ENCODE data around the gene FBRSL1.

Gene FBRSL1

DNA sequence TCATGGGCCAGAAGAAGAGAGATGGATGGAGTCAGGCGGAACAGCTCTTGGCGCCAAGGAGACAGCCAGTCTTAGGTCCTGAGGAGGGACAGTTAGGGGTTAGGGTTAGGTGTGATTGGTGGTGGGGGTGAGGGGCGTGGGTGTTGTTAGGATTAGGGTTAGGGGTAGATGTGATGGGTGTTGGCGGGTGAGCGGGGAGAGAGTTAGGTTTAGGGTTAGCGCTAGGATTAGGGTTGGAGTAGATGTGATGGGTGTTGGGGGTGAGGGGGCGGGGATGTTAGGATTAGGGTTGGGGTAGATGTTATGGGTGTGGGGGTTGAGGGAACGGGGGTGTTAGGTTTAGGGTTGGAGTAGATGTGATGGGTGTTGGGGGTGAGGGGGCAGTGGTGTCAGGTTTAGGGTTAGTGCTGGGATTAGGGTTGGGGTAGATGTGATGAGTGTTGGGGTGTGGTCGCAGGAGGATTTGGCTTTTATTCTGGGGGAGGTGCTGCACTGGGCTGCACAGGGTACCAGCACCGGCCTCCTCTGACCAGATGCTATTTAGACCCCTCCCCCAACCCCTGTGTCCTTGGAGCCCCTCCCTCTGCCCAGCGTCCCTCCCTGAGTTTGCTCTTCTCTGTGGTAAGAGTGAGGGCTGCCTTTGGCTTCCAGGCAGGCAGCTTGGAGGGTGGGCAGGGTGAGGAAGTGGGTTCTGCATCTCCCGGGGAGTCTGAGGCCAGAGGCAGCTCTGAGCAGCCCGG, 35.6 kb upstream of the FBRSL1 start:
- H3K4me3 ChIP-seq (ENCODE audit: control insufficient read depth, low read depth, low read length): no peak overlapping the region
- DNase-seq (ENCODE audit: low read depth): no peak
- TF ChIP-seq, protein P1, sequence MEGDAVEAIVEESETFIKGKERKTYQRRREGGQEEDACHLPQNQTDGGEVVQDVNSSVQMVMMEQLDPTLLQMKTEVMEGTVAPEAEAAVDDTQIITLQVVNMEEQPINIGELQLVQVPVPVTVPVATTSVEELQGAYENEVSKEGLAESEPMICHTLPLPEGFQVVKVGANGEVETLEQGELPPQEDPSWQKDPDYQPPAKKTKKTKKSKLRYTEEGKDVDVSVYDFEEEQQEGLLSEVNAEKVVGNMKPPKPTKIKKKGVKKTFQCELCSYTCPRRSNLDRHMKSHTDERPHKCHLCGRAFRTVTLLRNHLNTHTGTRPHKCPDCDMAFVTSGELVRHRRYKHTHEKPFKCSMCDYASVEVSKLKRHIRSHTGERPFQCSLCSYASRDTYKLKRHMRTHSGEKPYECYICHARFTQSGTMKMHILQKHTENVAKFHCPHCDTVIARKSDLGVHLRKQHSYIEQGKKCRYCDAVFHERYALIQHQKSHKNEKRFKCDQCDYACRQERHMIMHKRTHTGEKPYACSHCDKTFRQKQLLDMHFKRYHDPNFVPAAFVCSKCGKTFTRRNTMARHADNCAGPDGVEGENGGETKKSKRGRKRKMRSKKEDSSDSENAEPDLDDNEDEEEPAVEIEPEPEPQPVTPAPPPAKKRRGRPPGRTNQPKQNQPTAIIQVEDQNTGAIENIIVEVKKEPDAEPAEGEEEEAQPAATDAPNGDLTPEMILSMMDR (IDR thresholded peaks at IDR 0.05; ENCODE audit: control insufficient read depth, insufficient read depth, low read depth, low read length, missing control alignments): no peak

DNA sequence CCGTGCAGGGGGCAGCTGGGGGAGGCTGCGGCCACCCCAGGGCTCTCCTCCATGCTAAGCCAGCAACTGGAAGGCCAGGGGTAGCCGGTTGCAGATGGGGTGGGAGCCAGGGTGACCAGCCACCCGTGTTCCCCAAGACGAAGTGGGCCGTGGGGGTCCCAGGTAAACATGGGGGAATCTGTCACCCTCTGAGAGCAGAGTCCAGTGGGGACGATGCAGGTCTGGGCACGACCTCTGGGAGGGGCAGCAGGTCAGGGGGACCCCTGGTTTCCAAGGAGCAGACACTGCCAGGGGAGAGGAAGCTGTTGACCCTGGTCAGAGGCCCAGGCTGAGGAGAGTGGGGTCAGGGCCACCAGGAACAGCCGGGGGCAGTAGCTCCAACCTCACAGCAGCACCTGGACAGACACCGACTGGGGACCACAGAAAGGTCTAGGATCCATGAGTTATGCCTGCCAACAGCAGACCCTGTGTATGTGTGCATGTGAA, 35.0 kb upstream of the FBRSL1 start:
- TF ChIP-seq, protein P1 (IDR thresholded peaks at IDR 0.05; ENCODE audit: control insufficient read depth, insufficient read depth, low read depth, low read length, missing control alignments): no peak
- no peak overlapping the region for H3K4me3 ChIP-seq (ENCODE audit: control insufficient read depth, low read depth, low read length)
- DNase-seq (ENCODE audit: low read depth): no peak

DNA sequence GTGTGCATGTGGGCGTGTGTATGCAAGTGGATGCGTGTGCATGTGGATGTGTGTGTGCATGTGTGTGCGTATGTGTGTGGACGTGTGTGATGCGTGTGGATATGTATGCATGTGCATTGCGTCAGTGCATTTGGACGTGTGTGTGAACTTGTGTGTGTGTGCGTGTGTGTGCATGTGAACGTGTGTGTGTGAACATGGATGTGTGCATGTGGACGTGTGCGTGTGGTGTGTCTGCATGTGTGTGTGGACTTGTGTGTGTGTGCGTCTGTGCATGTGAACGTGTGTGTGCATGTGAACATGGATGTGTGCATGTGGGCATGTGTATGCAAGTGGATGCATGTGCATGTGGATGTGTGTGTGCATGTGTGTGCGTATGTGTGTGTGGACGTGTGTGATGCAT, 34.4 kb upstream of the FBRSL1 start:
- TF ChIP-seq, protein P1 (IDR thresholded peaks at IDR 0.05; ENCODE audit: control insufficient read depth, insufficient read depth, low read depth, low read length, missing control alignments): no peak
- H3K4me3 ChIP-seq (ENCODE audit: control insufficient read depth, low read depth, low read length): no peak overlapping the region
- DNase-seq (ENCODE audit: low read depth): no peak

DNA sequence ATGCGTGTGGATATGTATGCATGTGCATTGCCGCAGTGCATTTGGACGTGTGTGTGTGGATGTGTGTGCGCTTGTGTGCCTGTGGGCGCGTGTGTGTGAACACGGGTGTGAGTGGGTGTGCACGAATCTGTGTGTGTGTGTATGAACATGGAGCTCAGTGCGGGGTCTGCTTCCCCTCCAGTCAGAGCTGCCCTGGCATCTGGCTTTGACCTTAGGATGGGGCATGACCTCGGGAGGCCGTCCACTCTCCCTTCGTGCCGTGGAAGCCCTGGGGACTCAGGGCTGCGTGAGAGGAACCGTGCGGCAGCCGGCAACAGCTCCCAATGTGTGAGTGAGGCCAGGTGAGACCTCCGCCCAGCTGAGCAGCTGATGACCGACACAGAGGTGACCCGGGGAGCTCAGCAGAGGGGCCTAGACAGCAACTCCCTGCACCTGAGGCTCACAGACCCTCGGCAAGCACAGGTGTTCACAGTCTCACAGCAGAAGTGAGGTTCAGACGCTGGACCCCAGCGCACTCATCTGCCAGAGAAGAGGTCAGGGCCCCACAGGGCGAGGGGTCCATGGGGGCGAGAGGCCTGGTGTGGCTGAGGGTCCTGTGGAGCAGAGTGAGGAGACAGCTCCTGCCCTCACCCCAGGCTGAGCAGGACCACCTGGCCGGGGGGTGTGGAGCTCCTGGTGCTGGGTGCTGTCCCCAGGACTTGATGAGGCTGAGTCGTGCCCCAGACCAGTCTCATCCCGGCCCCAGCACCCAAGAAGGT, 33.6 kb upstream of the FBRSL1 start:
- TF ChIP-seq, protein P1 (IDR thresholded peaks at IDR 0.05; ENCODE audit: control insufficient read depth, insufficient read depth, low read depth, low read length, missing control alignments): no peak
- no peak overlapping the region for H3K4me3 ChIP-seq (ENCODE audit: control insufficient read depth, low read depth, low read length)
- no peak for DNase-seq (ENCODE audit: low read depth)

DNA sequence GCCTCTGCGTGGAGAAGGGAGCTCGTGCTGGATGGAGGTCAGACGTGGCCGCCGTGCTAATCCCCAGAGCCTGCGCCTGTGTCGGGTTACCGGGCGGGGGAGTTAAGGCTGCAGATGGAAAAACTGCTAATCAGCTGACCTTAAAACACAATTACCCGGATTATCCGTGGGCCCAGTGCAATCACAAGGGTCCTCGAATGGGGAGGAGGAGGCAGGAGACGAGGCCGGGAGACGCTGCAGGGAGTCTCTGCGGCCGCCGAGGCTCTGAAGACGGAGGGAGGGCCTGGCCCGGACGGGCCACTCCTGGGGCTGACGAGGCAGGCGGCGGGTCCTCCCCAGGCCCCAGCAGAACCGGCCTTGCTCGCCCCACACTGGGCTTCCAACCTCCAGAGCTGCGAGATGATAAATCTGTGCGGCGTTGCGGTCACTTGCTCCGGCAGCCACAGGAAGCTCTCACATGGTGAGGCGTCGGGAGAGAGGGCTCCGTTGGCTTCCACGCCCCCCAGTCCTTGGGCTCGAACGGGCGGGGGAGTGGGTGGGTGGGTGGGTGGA, 32.9 kb upstream of the FBRSL1 start:
- no peak for DNase-seq (ENCODE audit: low read depth)

DNA sequence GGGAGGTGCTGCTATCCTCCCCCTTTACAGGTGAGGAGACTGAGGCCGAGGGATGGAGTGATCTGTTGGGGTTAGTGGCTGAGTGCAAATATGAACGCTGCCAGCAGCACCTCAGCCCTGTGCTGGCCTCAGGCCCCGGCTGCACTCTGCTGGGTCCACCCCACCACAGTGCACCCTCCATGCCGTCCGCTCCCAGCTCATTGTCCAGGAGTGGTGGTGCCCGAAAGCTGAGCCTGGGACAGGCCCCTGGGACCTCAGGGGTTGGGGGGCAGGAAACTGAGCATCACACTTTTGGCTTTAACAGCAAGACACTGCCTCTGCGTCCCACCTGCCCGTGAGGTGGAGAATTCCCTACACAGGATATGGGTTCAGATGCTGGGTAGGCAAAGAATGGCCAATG, 31.5 kb upstream of the FBRSL1 start:
- no peak for DNase-seq (ENCODE audit: low read depth)
- TF ChIP-seq, protein P1 (IDR thresholded peaks at IDR 0.05; ENCODE audit: control insufficient read depth, insufficient read depth, low read depth, low read length, missing control alignments): no peak
- H3K4me3 ChIP-seq (ENCODE audit: control insufficient read depth, low read depth, low read length): no peak overlapping the region

More for the DNA sequence above, 32.9 kb upstream of the FBRSL1 start:
- TF ChIP-seq, protein P1 (IDR thresholded peaks at IDR 0.05; ENCODE audit: control insufficient read depth, insufficient read depth, low read depth, low read length, missing control alignments): no peak
- no peak overlapping the region for H3K4me3 ChIP-seq (ENCODE audit: control insufficient read depth, low read depth, low read length)
